NCI-H1048 (cell line): ENCODE results near the gene BCOR.

Experiments
- DNase-seq: peaks from one replicate; lab custom pipeline; 2025; lab: John Stamatoyannopoulos, UW

The BCOR gene

GRCh38 chrX:40112996-40113395, 15.2 kb upstream of the BCOR start:
- no peak for DNase-seq

DNA sequence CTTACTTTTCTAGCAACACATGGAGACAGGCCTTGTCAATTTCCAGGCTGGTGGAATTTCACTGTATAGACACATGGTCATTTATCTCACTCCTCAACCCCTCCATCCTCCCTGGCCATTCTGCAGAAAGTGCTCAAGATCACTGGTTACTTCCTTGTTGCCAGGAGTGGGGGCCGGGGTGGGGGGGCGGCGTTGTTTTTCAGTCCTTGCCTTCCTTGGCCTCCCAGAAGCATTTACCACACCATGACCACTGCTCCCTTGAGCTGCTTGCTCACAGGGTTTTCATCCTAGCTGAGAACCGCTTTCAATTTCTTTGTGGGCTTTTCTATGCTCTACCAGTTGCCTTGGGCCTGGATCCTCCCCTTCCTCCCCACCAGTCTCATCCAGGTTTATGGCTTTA, 14.1 kb upstream of the BCOR start:
- no peak for DNase-seq

GRCh38 chrX:40109288-40110008, 11.7 kb upstream of the BCOR start:
- DNase-seq: no peak

DNA sequence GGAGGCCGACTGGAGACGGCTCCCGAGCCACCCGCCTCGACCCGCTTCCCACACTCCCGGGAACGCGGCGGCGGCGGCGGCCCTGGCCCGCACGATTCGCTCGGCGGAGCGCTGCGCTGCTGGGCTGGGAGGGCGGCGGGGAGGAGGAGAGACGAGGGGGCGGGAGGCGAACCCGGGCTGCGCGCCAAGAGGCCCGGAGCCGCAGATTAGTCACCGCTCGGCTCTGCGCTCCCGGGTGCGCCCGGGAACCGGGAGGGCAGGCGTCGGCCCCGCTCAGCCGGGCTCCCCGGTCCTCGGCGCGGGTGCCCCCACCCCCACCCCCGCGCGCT, 11.2 kb upstream of the BCOR start:
- peak; percentile 14 for DNase-seq

GRCh38 chrX:40108162-40108958, 10.6 kb upstream of the BCOR start:
- no peak for DNase-seq

- no peak for DNase-seq
These were observed 9.8 kb upstream of the BCOR start for GRCh38 chrX:40107291-40108161.

GRCh38 chrX:40106676-40107290, 9.0 kb upstream of the BCOR start:
- no peak for DNase-seq

GRCh38 chrX:40105835-40106675, 8.3 kb upstream of the BCOR start:
- DNase-seq: no peak

DNA sequence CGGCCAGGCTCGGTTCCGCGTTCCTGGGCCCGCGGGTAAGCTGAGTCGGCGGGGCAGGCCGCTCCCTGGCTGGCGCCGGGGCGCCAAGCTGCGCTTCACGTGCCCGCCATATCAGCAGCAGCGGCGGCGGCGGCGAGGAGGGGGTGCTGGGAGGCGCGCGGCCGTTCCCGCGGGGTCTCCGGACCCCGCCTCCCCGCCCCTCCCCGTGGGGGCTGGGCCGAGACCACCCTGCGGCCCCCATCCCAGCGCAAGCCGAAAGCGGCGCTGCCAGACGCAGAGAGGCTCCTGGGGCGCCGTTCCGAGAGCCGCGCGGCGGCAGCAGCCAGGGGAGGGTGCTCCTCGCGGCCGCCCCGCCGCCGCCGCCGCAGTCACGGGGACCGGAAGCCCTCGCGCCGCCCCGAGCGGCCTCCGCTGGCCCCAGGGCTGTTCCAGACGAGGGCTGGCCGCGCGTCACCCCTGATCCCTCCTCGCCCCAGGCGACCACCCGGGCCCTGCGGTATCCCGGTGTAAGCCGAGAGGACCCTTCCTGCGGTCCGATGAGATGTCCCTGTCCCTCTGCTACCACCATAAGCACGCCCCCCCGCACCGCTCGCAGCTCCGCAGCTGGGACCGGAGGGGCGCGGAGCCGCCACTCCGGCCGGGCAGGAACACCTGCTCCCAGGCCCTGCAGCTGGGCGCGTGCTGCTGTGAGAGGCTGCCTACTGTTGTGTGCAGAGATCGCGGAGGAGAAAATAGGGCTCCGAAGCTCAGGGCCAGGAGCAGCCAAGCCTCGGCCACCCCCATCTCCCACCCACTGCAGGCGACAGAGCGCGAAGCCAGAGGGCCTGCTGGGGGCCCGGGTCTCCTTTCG, 7.5 kb upstream of the BCOR start:
- no peak for DNase-seq

- no peak for DNase-seq
These were observed 6.8 kb upstream of the BCOR start for GRCh38 chrX:40104630-40104984.

- no peak for DNase-seq
These were observed 6.0 kb upstream of the BCOR start for GRCh38 chrX:40103565-40104323.

- DNase-seq: no peak
These were observed 4.9 kb upstream of the BCOR start for GRCh38 chrX:40102393-40103381.

- no peak for DNase-seq
These were observed 3.7 kb upstream of the BCOR start for GRCh38 chrX:40101430-40101802.

- no peak for DNase-seq
These were observed 3.0 kb upstream of the BCOR start for GRCh38 chrX:40100537-40101429.

GRCh38 chrX:40100141-40100536, 2.4 kb upstream of the BCOR start:
- no peak for DNase-seq

DNA sequence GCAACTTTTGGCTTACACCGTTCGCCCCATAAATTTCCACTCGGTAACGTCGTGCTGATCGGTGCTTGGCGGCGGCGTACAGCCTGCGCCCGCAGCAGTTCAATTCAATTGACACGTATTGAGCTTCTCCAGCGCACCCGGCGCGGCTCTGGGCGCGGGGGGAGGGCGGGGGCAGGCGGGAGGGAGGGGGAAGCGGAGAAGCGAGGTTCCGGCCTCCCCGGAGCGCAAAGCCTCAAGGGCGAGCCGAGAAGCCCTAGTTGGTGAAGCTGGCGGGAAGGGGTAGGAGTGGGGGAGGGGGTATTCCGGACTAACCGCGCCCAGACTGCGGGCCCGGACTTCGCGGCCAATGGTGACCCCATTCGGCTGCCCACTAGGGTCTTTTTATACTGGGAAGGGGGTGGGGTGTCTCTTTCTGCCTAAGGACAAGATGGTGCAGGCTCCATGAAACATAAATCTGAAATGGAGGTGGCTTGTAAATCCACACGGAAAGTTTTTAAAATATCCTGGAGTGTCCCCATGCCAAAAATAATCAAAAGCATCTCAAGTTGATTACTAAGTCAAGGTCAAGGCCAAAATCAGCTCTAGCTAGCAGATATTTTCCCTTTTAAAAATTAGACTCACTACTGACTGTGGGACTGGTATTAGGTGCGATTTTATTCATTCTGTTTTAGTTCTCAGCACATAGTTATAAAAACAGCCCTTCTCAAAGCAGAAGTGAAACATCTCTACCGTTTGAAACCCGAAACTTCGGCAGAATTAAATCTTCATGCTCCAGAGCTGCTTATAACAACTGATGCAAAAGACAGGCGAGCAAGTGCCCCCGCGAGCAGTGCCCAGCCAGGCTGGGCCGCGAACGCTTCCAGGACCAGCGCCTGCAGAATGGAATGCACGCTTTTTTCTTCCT, 1.5 kb upstream of the BCOR start:
- no peak for DNase-seq
